Mucosa of descending colon (tissue), 3 donors: ENCODE results near the gene DCP2. TPM values are rescaled to one million over a fixed set of nuclear protein-coding genes. Genes with fewer than 3 reads are reported as not detected.

Experiments used
- ATAC-seq: fragments of 200-7000 bp; cut with Tn5 transposase; one replicate; pipeline ENCODE4 v1.9.1; 2020; ENCODE audit warnings: mild to moderate bottlenecking, moderate library complexity
- DNase-seq, 3 donors: peaks; one replicate each; pipeline ENCODE4 v3.0.0-alpha.2; 2020
- H3K36me3 ChIP-seq: fragments of 200-600 bp; one replicate; pipeline ENCODE4 v1.8.0; 2021; ENCODE audit warnings: low read depth, mild to moderate bottlenecking
- H3K4me1 ChIP-seq: fragments of 200-600 bp; one replicate; pipeline ENCODE4 v1.8.0; 2021; ENCODE audit warnings: low read depth, mild to moderate bottlenecking
- H3K4me3 ChIP-seq: fragments of 200-600 bp; one replicate; pipeline ENCODE4 v1.8.0; 2021; ENCODE audit warnings: mild to moderate bottlenecking
- H3K9me3 ChIP-seq: fragments of 200-600 bp; one replicate; pipeline ENCODE4 v1.8.0; 2021; ENCODE audit warnings: mild to moderate bottlenecking
- intact Hi-C, 2 donors: fragments of 100-400 bp; cut with DNase I in 1 of 2; cut with micrococcal nuclease in 1 of 2; formaldehyde crosslinking; loops; one replicate each; pipeline versions ENCODE4 v1.11.0 to v1.11.1; 2022; cut with DNase I, micrococcal nuclease
- total RNA-seq, 3 donors: library from RNA; stranded (reverse); fragmentation: NEBNext Ultra II Directional in 2 of 3; extraction: Animal tissue kit (Norgen Biotek cat#: 25700) in 2 of 3; gene quantifications; one replicate each; pipeline versions ENCODE4 v1.2.1 to v1.2.4, GENCODE V29; 2021 to 2023
- TF ChIP-seq, protein P1 (sequence below): fragments of 200-600 bp; IDR thresholded peaks from one replicate; pipeline ENCODE4 v1.8.0; 2022; ENCODE audit warnings: antibody characterized with exemption, mild to moderate bottlenecking
- donor health status: DM: no; HTN: no; CAD: no; lungs with moderate emphysema.
- donor health status: DM: no; HTN: no; CAD: no.
- donor health status: DM: no; HTN: yes; CAD: no.

DCP2 gene
- total RNA-seq, 3 donors from 2014 or later = 29.3 to 36.4 (median 35.4) TPM

DNA sequence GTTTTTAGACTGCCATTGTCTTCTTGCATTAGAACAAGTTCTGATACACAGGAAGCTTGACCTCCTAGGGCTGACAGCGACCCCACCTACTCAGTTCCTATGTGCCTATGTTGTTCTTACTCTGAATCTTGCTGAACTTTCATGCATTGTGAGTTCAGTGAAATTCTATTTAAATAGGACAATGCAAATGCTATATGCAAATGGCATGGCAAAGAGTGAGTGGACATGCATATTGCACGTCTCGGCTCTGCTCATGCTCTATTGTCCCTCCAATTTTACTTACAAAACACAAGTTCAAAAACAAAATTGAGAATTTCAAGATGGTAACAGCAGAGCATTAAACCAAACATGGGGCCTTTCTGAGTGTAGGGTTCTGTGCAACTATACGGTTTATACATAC, 5.3 kb upstream of the DCP2 start:
- Histone ChIP-seq H3K4me1 (no peaks in the 10 kb centered on the region), H3K4me3 (no peak overlapping the region), H3K36me3 (no peaks in the 10 kb centered on the region), H3K9me3 (no peaks in the 10 kb centered on the region)
- intact Hi-C loops = no loop called here
- ATAC-seq = no peak
- TF ChIP-seq, protein P1, sequence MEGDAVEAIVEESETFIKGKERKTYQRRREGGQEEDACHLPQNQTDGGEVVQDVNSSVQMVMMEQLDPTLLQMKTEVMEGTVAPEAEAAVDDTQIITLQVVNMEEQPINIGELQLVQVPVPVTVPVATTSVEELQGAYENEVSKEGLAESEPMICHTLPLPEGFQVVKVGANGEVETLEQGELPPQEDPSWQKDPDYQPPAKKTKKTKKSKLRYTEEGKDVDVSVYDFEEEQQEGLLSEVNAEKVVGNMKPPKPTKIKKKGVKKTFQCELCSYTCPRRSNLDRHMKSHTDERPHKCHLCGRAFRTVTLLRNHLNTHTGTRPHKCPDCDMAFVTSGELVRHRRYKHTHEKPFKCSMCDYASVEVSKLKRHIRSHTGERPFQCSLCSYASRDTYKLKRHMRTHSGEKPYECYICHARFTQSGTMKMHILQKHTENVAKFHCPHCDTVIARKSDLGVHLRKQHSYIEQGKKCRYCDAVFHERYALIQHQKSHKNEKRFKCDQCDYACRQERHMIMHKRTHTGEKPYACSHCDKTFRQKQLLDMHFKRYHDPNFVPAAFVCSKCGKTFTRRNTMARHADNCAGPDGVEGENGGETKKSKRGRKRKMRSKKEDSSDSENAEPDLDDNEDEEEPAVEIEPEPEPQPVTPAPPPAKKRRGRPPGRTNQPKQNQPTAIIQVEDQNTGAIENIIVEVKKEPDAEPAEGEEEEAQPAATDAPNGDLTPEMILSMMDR = no peak
- DNase-seq = no peak

DNA sequence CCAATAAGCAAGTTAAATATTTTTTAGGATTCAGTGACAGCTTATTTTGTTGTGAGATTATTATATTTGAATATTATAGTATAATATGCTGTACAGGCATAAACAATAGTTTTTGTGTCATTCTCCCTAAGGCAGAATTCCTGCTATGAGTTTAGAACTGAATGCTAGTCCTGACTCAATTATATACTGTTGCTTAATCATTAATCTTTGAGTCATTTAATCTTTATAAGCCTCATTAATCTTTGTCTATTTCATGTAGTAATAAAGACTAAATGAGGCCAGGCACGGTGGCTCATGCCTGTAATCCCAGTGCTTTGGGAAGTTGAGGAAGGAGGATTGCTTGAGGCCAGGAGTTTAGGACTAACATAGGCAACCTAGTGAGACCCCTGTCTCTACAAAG, 3.6 kb upstream of the DCP2 start:
- intact Hi-C loops = no loop called here
- peaks cover 3% of the 10 kb centered on the region for H3K4me1 ChIP-seq
- TF ChIP-seq, protein P1 = no peak
- DNase-seq (no peak), ATAC-seq (no peak)
- H3K4me3 ChIP-seq = no peak overlapping the region
- H3K36me3 ChIP-seq = no peaks in the 10 kb centered on the region
- no peaks in the 10 kb centered on the region for H3K9me3 ChIP-seq

DNA sequence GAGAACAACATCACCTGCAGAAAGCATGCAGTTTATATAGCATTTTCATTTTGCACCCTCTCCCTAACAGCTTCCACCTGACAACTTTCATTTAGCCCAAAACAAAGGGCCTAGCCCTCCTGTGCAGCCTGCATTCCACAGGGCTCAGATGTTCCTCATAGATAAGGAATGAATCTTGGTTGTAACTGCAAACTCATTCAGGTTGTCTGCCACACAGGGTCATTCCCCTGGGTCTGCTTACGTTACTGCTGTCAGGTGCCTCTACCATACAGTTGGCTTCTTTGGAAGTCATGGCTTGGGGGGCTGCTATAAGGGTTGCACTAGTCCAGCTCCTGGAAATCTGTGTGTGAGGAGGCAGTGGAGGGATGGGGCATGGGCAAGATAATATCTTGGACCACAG, 2.7 kb upstream of the DCP2 start:
- no peak overlapping the region for H3K4me3 ChIP-seq
- DNase-seq (no peak), ATAC-seq (no peak)
- TF ChIP-seq, protein P1 = no peak
- peaks cover 9% of the 10 kb centered on the region for H3K4me1 ChIP-seq
- intact Hi-C loops = no loop called here
- no peaks in the 10 kb centered on the region for H3K9me3 ChIP-seq
- no peaks in the 10 kb centered on the region for H3K36me3 ChIP-seq

DNA sequence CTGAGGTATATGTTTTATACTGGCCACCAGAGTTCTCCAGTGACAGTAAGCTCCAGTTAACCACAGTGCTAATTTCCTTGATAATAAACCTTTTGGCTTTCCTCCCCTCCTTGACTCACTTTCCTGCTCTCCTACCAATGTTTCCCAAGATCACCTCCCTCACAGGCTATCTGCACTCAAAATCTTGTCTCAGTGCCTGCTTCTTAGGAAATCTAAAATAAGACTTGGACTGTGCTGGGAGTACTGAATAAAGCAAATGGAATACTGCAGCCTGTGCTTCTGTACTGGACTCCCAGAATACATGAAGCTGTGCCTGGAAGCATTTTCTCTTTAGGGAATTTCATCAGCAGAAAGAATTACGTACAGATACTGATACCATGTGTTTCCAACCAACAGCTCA, 1.7 kb upstream of the DCP2 start:
- DNase-seq (no peak), ATAC-seq (no peak)
- intact Hi-C loops = no loop called here
- peaks cover 17% of the 10 kb centered on the region for H3K4me1 ChIP-seq
- no peaks in the 10 kb centered on the region for H3K9me3 ChIP-seq
- no peak overlapping the region for H3K4me3 ChIP-seq
- H3K36me3 ChIP-seq = no peaks in the 10 kb centered on the region
- TF ChIP-seq, protein P1 = no peak

DNA sequence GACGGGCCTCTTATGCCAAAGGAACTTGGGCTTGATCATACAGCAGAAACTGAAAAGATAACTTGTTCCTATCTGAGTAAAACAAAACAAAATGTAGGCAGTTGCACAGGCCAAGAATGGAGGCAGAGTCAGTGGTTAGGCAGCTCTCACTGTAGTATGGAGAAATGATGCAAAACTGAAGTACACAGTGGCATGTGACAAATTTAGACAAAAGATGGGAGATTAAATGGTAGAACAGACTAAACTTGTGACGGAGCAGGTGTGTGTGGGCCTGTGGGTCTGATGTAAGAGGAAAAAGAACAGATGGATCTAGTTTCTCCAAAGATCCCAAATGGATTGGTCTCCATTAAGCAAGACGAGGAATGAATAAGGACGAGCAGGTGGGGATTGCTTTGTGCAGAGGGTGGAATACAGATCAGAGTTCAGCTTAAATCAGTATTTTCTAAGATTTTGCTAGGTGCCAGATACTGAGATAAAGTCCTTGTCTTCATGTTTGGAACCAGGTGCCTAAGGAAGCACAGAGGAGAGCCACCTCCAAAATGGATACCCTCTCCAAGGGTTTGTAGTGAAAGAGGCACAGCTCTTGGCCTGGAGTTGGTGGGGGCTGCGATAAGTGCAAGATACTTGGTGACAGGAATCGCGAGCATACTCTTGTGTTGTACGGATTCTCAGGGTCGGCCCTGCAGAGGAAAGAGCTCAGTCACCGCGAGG, 722 bp upstream of the DCP2 start:
- TF ChIP-seq, protein P1 = no peak
- Histone ChIP-seq H3K9me3 (no peaks in the 10 kb centered on the region), H3K4me1 (peaks cover 20% of the 10 kb centered on the region), H3K4me3 (peak overlapping the region; percentile 65), H3K36me3 (no peaks in the 10 kb centered on the region)
- ATAC-seq (peak; percentile 10), DNase-seq (peak in 1 of 3 donors; percentile 2)
- intact Hi-C loops = no loop called here
